Gastrocnemius medialis (tissue), 4 donors: Measurements from ENCODE around the gene ATP23. TPM values are rescaled to one million over a fixed set of nuclear protein-coding genes. Genes with fewer than 3 reads are reported as not detected.

Experiments used
- ATAC-seq, 2 donors: fragments of 150-250 bp; one replicate each; pipeline ENCODE4 v1.9.1; 2016
- DNase-seq, 2 donors: peaks; one replicate each; pipeline ENCODE4 v3.0.0-alpha.2; 2019
- H3K27ac ChIP-seq, 4 donors: fragments of 200-600 bp; sonication (generic); 1 replicate in 1 of 4; 2 replicates in 3 of 4; pipeline ENCODE4 v1.5.1; 2016 to 2018; ENCODE audit warnings: mild to moderate bottlenecking in 2 of 4, moderate library complexity in 1 of 4
- H3K27me3 ChIP-seq, 3 donors: fragments of 200-600 bp; sonication (generic) in 2 of 3; 1 replicate in 1 of 3; 2 replicates in 2 of 3; pipeline versions ENCODE4 v1.5.1 to v1.6.0; 2016 to 2019; ENCODE audit warnings: mild to moderate bottlenecking in 1 of 3, moderate library complexity in 1 of 3
- H3K36me3 ChIP-seq, 2 donors: fragments of 200-600 bp; sonication (generic) in 1 of 2; one replicate each; pipeline ENCODE4 v1.5.1; 2017 to 2018
- H3K4me1 ChIP-seq, 2 donors: fragments of 200-600 bp; sonication (generic) in 1 of 2; one replicate each; pipeline ENCODE4 v1.5.1; 2016 to 2017; ENCODE audit warnings: mild to moderate bottlenecking in 2 of 2
- H3K4me3 ChIP-seq, 4 donors: fragments of 200-600 bp; sonication (generic) in 3 of 4; 1 replicate in 1 of 4; 2 replicates in 3 of 4; pipeline ENCODE4 v1.5.1; 2016 to 2019; ENCODE audit warnings: mild to moderate bottlenecking in 2 of 4
- H3K9me3 ChIP-seq, 3 donors: fragments of 200-600 bp; sonication (generic) in 2 of 3; 1 replicate in 1 of 3; 2 replicates in 2 of 3; pipeline ENCODE4 v1.5.1; 2016 to 2019
- POLR2A ChIP-seq, 2 donors: fragments of 450-650 bp; IDR thresholded peaks; one replicate each; pipeline ENCODE4 v1.6.1; 2017; ENCODE audit warnings: antibody characterized with exemption in 2 of 2, mild to moderate bottlenecking in 2 of 2, moderate library complexity in 2 of 2
- in situ Hi-C, 4 donors: fragments of 200-750 bp; cut with MboI; loops; one replicate each; pipeline versions ENCODE4 v1.15.0 to v1.8.0; 2017; ENCODE audit warnings: low sequenced_read_pairs in 4 of 4
- intact Hi-C: fragments of 100-400 bp; cut with DNase I; formaldehyde crosslinking; loops from one replicate; pipeline ENCODE4 v1.15.1; 2023; ENCODE audit warnings: low total_unique reads
- total RNA-seq, 4 donors: library from RNA; depleted of rRNA; stranded (reverse); fragments of >200 nt; gene quantifications; one replicate each; pipeline versions ENCODE4 v1.1.0 to v1.2.3, GENCODE V29; 2016
- TF ChIP-seq, protein P1 (sequence below), 5 experiments: fragments of 450-650 bp in 3 of 5; fragments of 200-600 bp in 2 of 5; sonication (generic) in 2 of 5; IDR thresholded peaks in 4 of 5; conservative IDR thresholded peaks in 1 of 5; 1 replicate in 4 of 5; 2 replicates in 1 of 5; pipeline ENCODE4 v1.5.1; 2016 to 2019; ENCODE audit warnings: antibody characterized with exemption in 5 of 5, mild to moderate bottlenecking in 3 of 5, moderate library complexity in 3 of 5

ATP23 gene
- total RNA-seq, 4 donors from 2014 or later = 7.1 to 26.4 (median 10.7) TPM

DNA sequence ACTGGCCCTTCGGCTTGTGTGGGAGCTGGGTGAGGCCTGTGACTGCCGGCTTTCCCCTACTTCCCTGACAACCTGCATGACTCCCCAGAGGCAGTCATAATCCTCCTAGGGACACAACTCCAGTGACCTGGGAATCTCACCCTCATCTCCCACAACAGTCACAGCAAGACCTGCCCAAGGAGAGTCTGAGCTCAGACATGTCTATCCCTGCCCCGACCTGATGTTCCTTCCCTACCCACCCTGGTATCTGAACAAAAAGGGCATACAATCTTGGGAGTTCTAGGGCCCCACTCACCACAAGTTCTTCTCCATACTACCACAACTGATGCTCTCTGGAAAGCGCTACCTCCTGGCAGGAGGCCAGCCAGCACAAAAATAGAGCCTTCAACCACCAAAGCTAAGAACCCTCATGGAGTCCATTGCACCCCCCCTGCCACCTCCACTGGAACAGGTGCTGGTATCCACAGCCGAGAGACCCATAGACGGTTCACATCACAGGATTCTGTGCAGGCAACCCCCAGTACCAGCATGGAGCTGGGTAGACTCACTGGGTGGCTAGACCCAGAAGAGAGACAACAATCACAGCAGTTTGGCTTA lies 16.8 kb downstream of the ATP23 start:
- TF ChIP-seq, protein P1, sequence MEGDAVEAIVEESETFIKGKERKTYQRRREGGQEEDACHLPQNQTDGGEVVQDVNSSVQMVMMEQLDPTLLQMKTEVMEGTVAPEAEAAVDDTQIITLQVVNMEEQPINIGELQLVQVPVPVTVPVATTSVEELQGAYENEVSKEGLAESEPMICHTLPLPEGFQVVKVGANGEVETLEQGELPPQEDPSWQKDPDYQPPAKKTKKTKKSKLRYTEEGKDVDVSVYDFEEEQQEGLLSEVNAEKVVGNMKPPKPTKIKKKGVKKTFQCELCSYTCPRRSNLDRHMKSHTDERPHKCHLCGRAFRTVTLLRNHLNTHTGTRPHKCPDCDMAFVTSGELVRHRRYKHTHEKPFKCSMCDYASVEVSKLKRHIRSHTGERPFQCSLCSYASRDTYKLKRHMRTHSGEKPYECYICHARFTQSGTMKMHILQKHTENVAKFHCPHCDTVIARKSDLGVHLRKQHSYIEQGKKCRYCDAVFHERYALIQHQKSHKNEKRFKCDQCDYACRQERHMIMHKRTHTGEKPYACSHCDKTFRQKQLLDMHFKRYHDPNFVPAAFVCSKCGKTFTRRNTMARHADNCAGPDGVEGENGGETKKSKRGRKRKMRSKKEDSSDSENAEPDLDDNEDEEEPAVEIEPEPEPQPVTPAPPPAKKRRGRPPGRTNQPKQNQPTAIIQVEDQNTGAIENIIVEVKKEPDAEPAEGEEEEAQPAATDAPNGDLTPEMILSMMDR (IDR thresholded peaks at IDR 0.05 in 4 of 5, conservative IDR thresholded peaks at IDR 0.05 in 1 of 5) = no peak
- TF ChIP-seq POLR2A (IDR thresholded peaks at IDR 0.05) = no peak
- intact Hi-C loops = no loop called here
- Histone ChIP-seq H3K27me3 (no peaks in the 10 kb centered on the region), H3K4me1 (no peaks in the 10 kb centered on the region), H3K36me3 (peaks cover 0 to 18% of the 10 kb centered on the region in 2 donors), H3K4me3 (no peak overlapping the region), H3K9me3 (no peaks in the 10 kb centered on the region), H3K27ac (no peak overlapping the region)
- DNase-seq (no peak), ATAC-seq (no peak)
- in situ Hi-C loops = no loop called here

DNA sequence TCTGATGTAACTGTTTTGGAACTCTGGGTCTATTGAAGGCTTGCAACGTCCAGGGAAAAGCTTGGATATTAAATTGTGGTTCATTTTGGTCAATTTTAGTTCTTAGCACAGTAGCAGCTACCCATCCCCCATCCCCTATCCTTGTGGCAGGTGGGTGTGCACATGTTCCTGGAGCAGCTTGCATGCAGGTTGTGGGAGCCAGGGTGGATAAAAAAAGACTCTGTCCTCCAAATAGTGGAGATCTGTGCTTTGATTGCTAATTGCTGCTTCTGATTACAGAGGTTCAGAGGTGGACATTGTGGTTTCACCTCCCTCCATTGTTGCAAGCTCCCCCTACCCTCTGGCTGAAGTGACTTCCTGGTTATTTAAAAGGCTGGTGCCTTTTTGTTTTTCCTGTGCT lies 23.1 kb downstream of the ATP23 start:
- TF ChIP-seq, protein P1 (IDR thresholded peaks at IDR 0.05 in 4 of 5, conservative IDR thresholded peaks at IDR 0.05 in 1 of 5) = no peak
- TF ChIP-seq POLR2A (IDR thresholded peaks at IDR 0.05) = no peak
- no peak overlapping the region for H3K27ac ChIP-seq
- DNase-seq = no peak
- ATAC-seq = no peak
- peaks cover 0 to 3% (median 0%) of the 10 kb centered on the region in 3 donors for H3K9me3 ChIP-seq
- no peaks in the 10 kb centered on the region for H3K4me1 ChIP-seq
- H3K4me3 ChIP-seq = no peak overlapping the region
- no peaks in the 10 kb centered on the region for H3K36me3 ChIP-seq
- in situ Hi-C loops (no loop called here), intact Hi-C loops (no loop called here)
- H3K27me3 ChIP-seq = no peaks in the 10 kb centered on the region

DNA sequence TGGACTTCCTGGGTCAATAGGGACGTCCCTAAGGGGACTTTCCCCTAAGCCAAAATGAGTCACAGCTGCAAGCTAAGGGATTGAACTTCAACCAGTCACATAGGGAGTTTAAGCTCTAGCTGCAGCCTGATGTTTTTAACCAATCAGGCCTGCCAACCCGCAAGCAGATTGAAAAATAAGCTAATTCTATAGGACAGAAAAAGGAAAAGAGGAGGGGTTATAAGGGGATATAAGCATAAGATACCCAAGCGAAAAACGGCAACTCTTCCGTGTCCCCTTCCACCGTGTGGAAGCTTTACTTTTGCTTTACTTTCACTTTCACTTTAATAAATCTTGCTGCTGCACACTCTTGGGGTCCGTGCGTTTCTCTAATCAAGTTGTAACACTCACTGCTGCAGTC lies 24.4 kb downstream of the ATP23 start:
- Histone ChIP-seq H3K27ac (no peak overlapping the region), H3K9me3 (peaks cover 0 to 3% (median 0%) of the 10 kb centered on the region in 3 donors), H3K27me3 (no peaks in the 10 kb centered on the region), H3K36me3 (no peaks in the 10 kb centered on the region), H3K4me1 (no peaks in the 10 kb centered on the region), H3K4me3 (no peak overlapping the region)
- intact Hi-C loops (no loop called here), in situ Hi-C loops (no loop called here)
- DNase-seq (no peak), ATAC-seq (no peak)
- TF ChIP-seq, protein P1 (IDR thresholded peaks at IDR 0.05 in 4 of 5, conservative IDR thresholded peaks at IDR 0.05 in 1 of 5) = no peak
- TF ChIP-seq POLR2A (IDR thresholded peaks at IDR 0.05) = no peak

DNA sequence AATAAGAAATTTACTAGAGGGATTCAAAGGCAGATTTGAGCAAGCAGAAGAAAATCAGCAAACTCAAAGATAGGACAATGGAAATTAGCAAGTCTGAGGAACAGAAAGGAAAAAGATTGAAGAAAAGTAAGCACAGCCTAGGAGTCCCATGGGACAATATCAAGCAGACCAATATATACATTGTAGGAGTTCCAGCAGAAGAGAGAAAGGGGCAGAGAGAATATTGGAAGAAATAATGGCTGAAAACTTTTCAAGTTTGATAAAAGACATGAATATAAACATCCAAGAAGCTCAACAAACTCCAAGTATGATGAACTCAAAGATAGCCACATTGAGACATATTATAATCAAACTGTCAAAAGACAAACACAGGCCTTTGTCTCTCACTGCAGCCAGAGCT lies 25.2 kb downstream of the ATP23 start:
- ATAC-seq = no peak
- Histone ChIP-seq H3K4me1 (no peaks in the 10 kb centered on the region), H3K36me3 (no peaks in the 10 kb centered on the region), H3K27me3 (no peaks in the 10 kb centered on the region), H3K27ac (no peak overlapping the region), H3K9me3 (peaks cover 0 to 3% (median 0%) of the 10 kb centered on the region in 3 donors), H3K4me3 (no peak overlapping the region)
- intact Hi-C loops = no loop called here
- in situ Hi-C loops = no loop called here
- no peak for TF ChIP-seq POLR2A (IDR thresholded peaks at IDR 0.05)
- TF ChIP-seq, protein P1 (IDR thresholded peaks at IDR 0.05 in 4 of 5, conservative IDR thresholded peaks at IDR 0.05 in 1 of 5) = no peak
- DNase-seq = no peak
